Spleen (tissue), 11 donors: ENCODE measurements around the gene HMGXB3. TPM values are rescaled to one million over a fixed set of nuclear protein-coding genes. Genes with fewer than 3 reads are reported as not detected.

Source experiments
- DNase-seq: peaks from one replicate; pipeline ENCODE4 v3.0.0-alpha.2; 2020
- H3K27ac ChIP-seq, 8 donors: fragments of 200-600 bp; sonication (generic) in 7 of 8; 1 replicate in 4 of 8; 2 replicates in 4 of 8; pipeline versions ENCODE4 v1.5.0 to v1.8.0; 2016 to 2021; ENCODE audit warnings: inconsistent platforms in 4 of 8, mild to moderate bottlenecking in 4 of 8, moderate library complexity in 1 of 8
- H3K27me3 ChIP-seq, 7 donors: fragments of 200-600 bp; sonication (generic) in 6 of 7; replicated peaks in 1 of 7; 1 replicate in 4 of 7; 2 replicates in 3 of 7; pipeline versions ENCODE4 v1.5.0 to v1.8.0; 2016 to 2021; ENCODE audit warnings: inconsistent platforms in 3 of 7, mild to moderate bottlenecking in 1 of 7
- H3K36me3 ChIP-seq, 6 donors: fragments of 200-600 bp; sonication (generic) in 5 of 6; 1 replicate in 4 of 6; 2 replicates in 2 of 6; pipeline versions ENCODE4 v1.5.0 to v1.8.0; 2016 to 2021; ENCODE audit warnings: inconsistent platforms in 2 of 6
- H3K4me1 ChIP-seq, 6 donors: fragments of 200-600 bp; sonication (generic) in 5 of 6; 1 replicate in 3 of 6; 2 replicates in 3 of 6; pipeline versions ENCODE4 v1.5.0 to v1.8.0; 2016 to 2021; ENCODE audit warnings: inconsistent platforms in 3 of 6
- H3K4me3 ChIP-seq, 8 donors: fragments of 200-600 bp; sonication (generic) in 7 of 8; 1 replicate in 4 of 8; 2 replicates in 4 of 8; pipeline versions ENCODE4 v1.5.0 to v1.8.0; 2016 to 2021; ENCODE audit warnings: inconsistent platforms in 4 of 8, mild to moderate bottlenecking in 4 of 8, moderate library complexity in 2 of 8
- H3K9me3 ChIP-seq, 8 donors: fragments of 200-600 bp; sonication (generic) in 7 of 8; 1 replicate in 4 of 8; 2 replicates in 4 of 8; pipeline versions ENCODE4 v1.5.0 to v1.8.0; 2016 to 2021; ENCODE audit warnings: inconsistent platforms in 4 of 8
- CTCF ChIP-seq, 11 experiments: fragments of 200-600 bp in 7 of 11; fragments of 450-650 bp in 4 of 11; sonication (generic) in 4 of 11; IDR thresholded peaks in 8 of 11; conservative IDR thresholded peaks in 3 of 11; 1 replicate in 7 of 11; 2 replicates in 4 of 11; pipeline versions ENCODE4 v1.4.0 to v1.8.0; 2016 to 2021; ENCODE audit warnings: antibody characterized with exemption in 11 of 11, inconsistent platforms in 4 of 11, mild to moderate bottlenecking in 1 of 11
- POLR2A ChIP-seq, 3 donors: fragments of 450-650 bp; IDR thresholded peaks; one replicate each; pipeline ENCODE4 v1.5.1; 2017; ENCODE audit warnings: antibody characterized with exemption in 3 of 3, mild to moderate bottlenecking in 1 of 3
- POLR2AphosphoS5 ChIP-seq, 3 donors: sonication (generic); formaldehyde crosslinking; IDR thresholded peaks; one replicate each; pipeline ENCODE4 v1.5.1; 2017; ENCODE audit warnings: antibody characterized with exemption in 3 of 3
- WGBS, 5 donors: extraction: QIAGEN DNeasy Blood & Tissue Kit in 3 of 5; methylation state at CpG; one replicate each; pipeline versions ENCODE4 v1.1.5 to v1.1.7; 2013 to 2018; 5-methylcytosine and 5-hydroxymethylcytosine counted together
- intact Hi-C: fragments of 100-400 bp; cut with DNase I; formaldehyde crosslinking; loops from one replicate; pipeline ENCODE4 v1.15.0; 2023; ENCODE audit warnings: low total_unique reads
- polyA plus RNA-seq, 3 donors: library from polyadenylated mRNA; stranded (reverse); fragments of 200-250 nt; gene quantifications; one replicate each; pipeline ENCODE4 v1.2.1, GENCODE V29; 2013
- total RNA-seq, 7 donors: library from RNA; depleted of rRNA in 3 of 7; stranded (reverse); fragments of >200 nt in 3 of 7; fragmentation: NEBNext Ultra II Directional in 4 of 7; extraction: Animal tissue kit (Norgen Biotek cat#: 25700) in 4 of 7; gene quantifications; one replicate each; pipeline versions ENCODE4 v1.1.0 to v1.2.1, GENCODE V29; 2016 to 2021
- donor health status: healthy with polysubstance abuse.
- donor health status: DM: no; HTN: no; CAD: no; lungs with moderate emphysema.
- donor health status: DM: no; HTN: no; CAD: no.
- donor health status: Bipolar disorder and iron deficiency.
- donor health status: healthy.
- donor health status: DM: no; HTN: no; CAD: no.
- donor health status: DM: yes; HTN: yes; CAD: no.

The HMGXB3 gene
- total and polyA plus RNA-seq, 10 donors: 14.3 to 51.7 (median 34.6) TPM

DNA sequence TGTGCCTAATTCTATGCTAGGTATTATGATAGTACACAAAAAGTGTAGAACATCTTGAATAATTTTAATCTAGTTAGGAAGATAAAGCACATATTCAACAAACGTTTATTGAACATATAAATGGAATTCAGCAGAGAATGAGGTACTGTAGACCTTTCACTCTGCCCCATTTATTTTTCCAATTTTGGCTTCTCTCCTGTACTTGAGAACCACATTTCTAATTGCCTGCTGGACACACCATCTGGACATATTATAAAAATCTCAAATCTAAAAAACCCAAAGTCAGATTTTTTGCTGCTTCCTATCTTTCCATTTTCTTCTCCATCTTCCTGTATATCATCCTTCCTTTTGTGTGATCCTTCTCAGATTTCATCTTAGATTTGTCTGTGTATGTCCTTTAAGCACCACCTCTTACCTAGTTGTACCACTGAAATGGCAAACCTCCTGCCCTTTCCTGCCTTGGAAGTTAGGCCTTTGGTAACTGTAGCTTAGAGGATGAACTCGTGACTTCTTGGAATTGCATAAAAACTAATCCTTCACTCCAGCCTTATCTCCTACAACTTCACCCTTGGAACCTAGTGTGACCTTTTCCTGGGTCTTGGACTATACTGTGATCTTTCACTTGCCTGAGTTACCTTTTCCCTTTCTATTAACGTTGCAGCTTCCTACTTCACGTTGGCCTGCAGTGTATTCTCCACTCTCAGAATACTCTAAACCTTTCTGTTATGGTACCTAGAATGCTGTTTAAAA lies 31.2 kb upstream of the HMGXB3 start:
- TF ChIP-seq CTCF (IDR thresholded peaks at IDR 0.05 in 8 of 11, conservative IDR thresholded peaks at IDR 0.05 in 3 of 11) (no peak), POLR2A (IDR thresholded peaks at IDR 0.05) (no peak), POLR2AphosphoS5 (IDR thresholded peaks at IDR 0.05) (no peak)
- Histone ChIP-seq H3K27ac (no peak overlapping the region), H3K4me1 (peaks cover 0 to 6% (median 0%) of the 10 kb centered on the region in 6 donors), H3K4me3 (no peak overlapping the region), H3K9me3 (no peaks in the 10 kb centered on the region), H3K36me3 (peaks cover 0 to 9% (median 0%) of the 10 kb centered on the region in 6 donors), H3K27me3 (no peaks in the 10 kb centered on the region)
- DNase-seq: no peak
- 86 to 96% (median 91%) methylated on average over 4 of the region's 4 CpGs for WGBS, 5 donors
- intact Hi-C loops: no loop called here

DNA sequence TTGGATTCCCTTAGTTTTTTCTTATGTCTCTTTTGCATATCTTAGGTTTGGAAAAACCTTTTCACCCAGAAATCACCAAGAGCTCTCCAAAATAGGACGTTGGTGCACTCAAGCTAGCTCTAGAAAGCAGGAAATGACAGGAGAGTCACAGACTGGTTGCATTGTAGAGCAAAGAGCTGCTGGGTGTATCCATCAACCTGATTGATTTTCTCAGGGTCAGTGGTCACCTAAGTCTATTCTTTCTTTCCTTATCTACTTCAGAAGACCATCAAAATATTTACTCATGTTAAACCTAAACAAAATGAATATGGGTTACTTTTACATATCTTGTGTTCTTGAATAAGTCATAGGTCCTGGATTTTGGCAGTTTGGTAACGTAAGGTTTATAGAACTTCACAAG lies 25.1 kb upstream of the HMGXB3 start:
- DNase-seq: no peak
- 49 to 65% (median 61%) methylated on average over 2 of the region's 2 CpGs for WGBS, 5 donors
- Histone ChIP-seq H3K4me3 (no peak overlapping the region), H3K27ac (no peak overlapping the region), H3K9me3 (no peaks in the 10 kb centered on the region), H3K36me3 (peaks cover 0 to 51% (median 21%) of the 10 kb centered on the region in 6 donors), H3K4me1 (no peaks in the 10 kb centered on the region), H3K27me3 (no peaks in the 10 kb centered on the region)
- TF ChIP-seq POLR2A (IDR thresholded peaks at IDR 0.05) (no peak), CTCF (IDR thresholded peaks at IDR 0.05 in 8 of 11, conservative IDR thresholded peaks at IDR 0.05 in 3 of 11) (no peak), POLR2AphosphoS5 (IDR thresholded peaks at IDR 0.05) (no peak)
- intact Hi-C loops: no loop called here

- no peaks in the 10 kb centered on the region for H3K27me3 ChIP-seq
- 84 to 97% (median 93%) methylated on average over 1 of the region's 1 CpG for WGBS, 5 donors
- no peak for DNase-seq
- intact Hi-C loops: no loop called here
- H3K27ac ChIP-seq: no peak overlapping the region
- H3K4me3 ChIP-seq: no peak overlapping the region
- H3K36me3 ChIP-seq: peaks cover 0 to 82% (median 30%) of the 10 kb centered on the region in 6 donors
- no peaks in the 10 kb centered on the region for H3K4me1 ChIP-seq
- no peaks in the 10 kb centered on the region for H3K9me3 ChIP-seq
- TF ChIP-seq POLR2AphosphoS5 (IDR thresholded peaks at IDR 0.05) (no peak), POLR2A (IDR thresholded peaks at IDR 0.05) (no peak)
Measured at GRCh38 chr5:149979896-149980295, 20.6 kb upstream of the HMGXB3 start.

DNA sequence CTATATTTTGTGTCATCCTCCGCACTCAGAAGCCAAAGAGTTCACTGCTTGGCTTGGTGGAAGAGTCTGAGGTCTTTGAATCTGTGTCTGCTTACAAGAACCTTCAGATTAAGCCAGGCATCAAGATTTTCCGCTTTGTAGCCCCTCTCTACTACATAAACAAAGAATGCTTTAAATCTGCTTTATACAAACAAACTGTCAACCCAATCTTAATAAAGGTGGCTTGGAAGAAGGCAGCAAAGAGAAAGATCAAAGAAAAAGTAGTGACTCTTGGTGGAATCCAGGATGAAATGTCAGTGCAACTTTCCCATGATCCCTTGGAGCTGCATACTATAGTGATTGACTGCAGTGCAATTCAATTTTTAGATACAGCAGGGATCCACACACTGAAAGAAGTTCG lies 19.3 kb upstream of the HMGXB3 start:
- no peak for DNase-seq
- intact Hi-C loops: no loop called here
- Histone ChIP-seq H3K9me3 (no peaks in the 10 kb centered on the region), H3K27me3 (no peaks in the 10 kb centered on the region), H3K27ac (no peak overlapping the region), H3K4me1 (no peaks in the 10 kb centered on the region), H3K4me3 (no peak overlapping the region), H3K36me3 (peaks cover 0 to 74% (median 30%) of the 10 kb centered on the region in 6 donors)
- 95 to 97% (median 95%) methylated on average over 3 of the region's 3 CpGs for WGBS, 5 donors
- TF ChIP-seq CTCF (IDR thresholded peaks at IDR 0.05 in 8 of 11, conservative IDR thresholded peaks at IDR 0.05 in 3 of 11) (no peak), POLR2AphosphoS5 (IDR thresholded peaks at IDR 0.05) (no peak), POLR2A (IDR thresholded peaks at IDR 0.05) (no peak)
